Choroid plexus epithelial cell (primary cell): Measurements from ENCODE around the gene IMMP1L.

Experiments
- DNase-seq: peaks from one replicate; pipeline ENCODE4 v3.0.0-alpha.2; 2010; ENCODE audit warnings: low read depth
- H3K4me3 ChIP-seq: 2 replicates; pipeline ENCODE4 v1.5.1; 2011; ENCODE audit warnings: low read depth, mild to moderate bottlenecking, control low read depth, low read length, moderate library complexity
- TF ChIP-seq, protein P1 (sequence below): conservative IDR thresholded peaks from 2 replicates; pipeline ENCODE4 v1.5.1; 2011; ENCODE audit warnings: low read depth, mild to moderate bottlenecking, control low read depth, inconsistent platforms, low read length, moderate library complexity

The IMMP1L gene

GRCh38 chr11:31412946-31413345 lies 96.5 kb downstream of the IMMP1L start:
- no peak overlapping the region for H3K4me3 ChIP-seq
- TF ChIP-seq, protein P1, sequence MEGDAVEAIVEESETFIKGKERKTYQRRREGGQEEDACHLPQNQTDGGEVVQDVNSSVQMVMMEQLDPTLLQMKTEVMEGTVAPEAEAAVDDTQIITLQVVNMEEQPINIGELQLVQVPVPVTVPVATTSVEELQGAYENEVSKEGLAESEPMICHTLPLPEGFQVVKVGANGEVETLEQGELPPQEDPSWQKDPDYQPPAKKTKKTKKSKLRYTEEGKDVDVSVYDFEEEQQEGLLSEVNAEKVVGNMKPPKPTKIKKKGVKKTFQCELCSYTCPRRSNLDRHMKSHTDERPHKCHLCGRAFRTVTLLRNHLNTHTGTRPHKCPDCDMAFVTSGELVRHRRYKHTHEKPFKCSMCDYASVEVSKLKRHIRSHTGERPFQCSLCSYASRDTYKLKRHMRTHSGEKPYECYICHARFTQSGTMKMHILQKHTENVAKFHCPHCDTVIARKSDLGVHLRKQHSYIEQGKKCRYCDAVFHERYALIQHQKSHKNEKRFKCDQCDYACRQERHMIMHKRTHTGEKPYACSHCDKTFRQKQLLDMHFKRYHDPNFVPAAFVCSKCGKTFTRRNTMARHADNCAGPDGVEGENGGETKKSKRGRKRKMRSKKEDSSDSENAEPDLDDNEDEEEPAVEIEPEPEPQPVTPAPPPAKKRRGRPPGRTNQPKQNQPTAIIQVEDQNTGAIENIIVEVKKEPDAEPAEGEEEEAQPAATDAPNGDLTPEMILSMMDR, result no peak
- DNase-seq, result peak; percentile 70

DNA sequence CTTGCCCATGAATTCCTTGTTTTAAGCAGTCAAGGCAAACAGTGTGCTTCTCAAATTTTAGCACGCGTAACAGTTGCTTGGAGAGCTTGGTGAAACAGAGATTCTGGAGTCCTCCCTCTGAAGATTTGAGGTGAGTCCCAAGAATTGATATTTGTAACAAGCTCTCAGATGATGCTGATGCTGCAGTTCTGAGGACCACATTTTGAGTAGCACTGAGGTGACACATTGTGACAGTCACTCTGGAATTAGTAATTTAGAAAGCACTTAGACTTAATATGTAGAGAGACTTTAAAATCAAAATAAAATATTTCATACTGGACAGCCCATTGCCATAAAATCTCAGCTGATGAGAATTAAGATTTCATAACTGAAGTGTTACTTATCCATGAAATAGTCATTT lies 101.2 kb downstream of the IMMP1L start:
- H3K4me3 ChIP-seq, result no peak overlapping the region
- DNase-seq, result no peak
- TF ChIP-seq, protein P1, result no peak

DNA sequence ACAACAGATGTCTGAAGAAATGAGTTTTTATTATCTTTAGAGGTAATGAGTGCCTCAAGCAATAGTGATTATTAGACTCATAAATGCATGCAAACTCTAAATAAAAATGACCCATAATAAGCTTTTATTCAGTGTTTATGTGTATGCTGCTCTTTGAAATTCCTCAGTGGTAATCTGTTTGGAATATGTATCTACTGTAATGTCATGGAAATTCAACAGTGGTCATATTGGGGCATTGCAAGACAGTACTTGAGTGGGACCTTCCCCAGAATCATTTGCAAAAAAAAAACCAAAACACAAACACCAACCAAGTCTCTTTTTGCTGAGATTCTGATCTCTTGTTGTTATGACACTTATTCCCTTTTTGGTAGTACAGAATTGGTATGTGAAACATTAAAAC lies 104.8 kb downstream of the IMMP1L start:
- peak; percentile 4 for DNase-seq
- TF ChIP-seq, protein P1, result no peak
- no peak overlapping the region for H3K4me3 ChIP-seq

GRCh38 chr11:31397239-31397834 lies 112.1 kb downstream of the IMMP1L start:
- no peak overlapping the region for H3K4me3 ChIP-seq
- TF ChIP-seq, protein P1, result peak; percentile 64
- DNase-seq, result peak; percentile 56

- no peak overlapping the region for H3K4me3 ChIP-seq
- peak; percentile 44 for DNase-seq
- TF ChIP-seq, protein P1, result no peak
Measured at GRCh38 chr11:31387379-31387778, 122.0 kb downstream of the IMMP1L start.

- H3K4me3 ChIP-seq, result no peak overlapping the region
- TF ChIP-seq, protein P1, result no peak
- no peak for DNase-seq
Measured at GRCh38 chr11:31383116-31383515, 126.3 kb downstream of the IMMP1L start.
